Neural progenitor cell (in vitro differentiated cells): ENCODE data around the gene NFIA. TPM values are rescaled to one million over a fixed set of nuclear protein-coding genes. Genes with fewer than 3 reads are reported as not detected.

Experiments
- DNase-seq: peaks from one replicate; pipeline ENCODE4 v3.0.0-alpha.2; 2016; ENCODE audit warnings: low spot score
- H2AFZ ChIP-seq: fragments of 200-600 bp; sonication (generic); replicated peaks from 2 replicates; pipeline ENCODE4 v1.6.1; 2016; ENCODE audit warnings: antibody characterized with exemption
- H3F3A ChIP-seq: fragments of 200-600 bp; sonication (generic); 2 replicates; pipeline ENCODE4 v1.6.1; 2016; ENCODE audit warnings: antibody characterized with exemption, low read depth
- H3K27ac ChIP-seq: fragments of 200-600 bp; sonication (generic); 2 replicates; pipeline ENCODE4 v1.5.1; 2016; ENCODE audit warnings: mild to moderate bottlenecking
- H3K27me3 ChIP-seq: fragments of 200-600 bp; sonication (generic); 2 replicates; pipeline ENCODE4 v1.6.1; 2016; ENCODE audit warnings: mild to moderate bottlenecking, moderate library complexity
- H3K36me3 ChIP-seq: fragments of 200-600 bp; sonication (generic); 2 replicates; pipeline ENCODE4 v1.5.1; 2016
- H3K4me1 ChIP-seq: fragments of 200-600 bp; sonication (generic); 2 replicates; pipeline ENCODE4 v1.6.1; 2016; ENCODE audit warnings: mixed run types
- H3K4me2 ChIP-seq: fragments of 200-600 bp; sonication (generic); 2 replicates; pipeline ENCODE4 v1.6.1; 2016
- H3K4me3 ChIP-seq: fragments of 200-600 bp; sonication (generic); 2 replicates; pipeline ENCODE4 v1.5.1; 2016
- H3K79me2 ChIP-seq: fragments of 200-600 bp; sonication (generic); 2 replicates; pipeline ENCODE4 v1.6.1; 2016; ENCODE audit warnings: low read depth
- H3K9ac ChIP-seq: fragments of 200-600 bp; sonication (generic); 2 replicates; pipeline ENCODE4 v1.6.1; 2016
- H3K9me3 ChIP-seq: fragments of 200-600 bp; sonication (generic); 2 replicates; pipeline ENCODE4 v1.5.1; 2016; ENCODE audit warnings: low read depth
- H4K20me1 ChIP-seq: fragments of 200-600 bp; sonication (generic); 2 replicates; pipeline ENCODE4 v1.6.1; 2016; ENCODE audit warnings: low read depth
- H3K27ac Mint-ChIP-seq: 3 replicates; pipeline ENCODE4 v1.8.0; 2021; ENCODE audit warnings: mixed read lengths
- H3K27me3 Mint-ChIP-seq: 2 replicates; pipeline ENCODE4 v1.8.0; 2022; ENCODE audit warnings: low read depth, mild to moderate bottlenecking, inconsistent platforms, moderate library complexity, mixed read lengths; ENCODE audit not compliant: insufficient read depth
- H3K36me3 Mint-ChIP-seq: 3 replicates; pipeline ENCODE4 v1.8.0; 2021; ENCODE audit warnings: mixed read lengths
- H3K4me1 Mint-ChIP-seq: 3 replicates; pipeline ENCODE4 v1.8.0; 2021; ENCODE audit warnings: mixed read lengths
- H3K4me3 Mint-ChIP-seq: 3 replicates; pipeline ENCODE4 v1.8.0; 2021; ENCODE audit warnings: mild to moderate bottlenecking, moderate library complexity, mixed read lengths
- H3K9me3 Mint-ChIP-seq: 3 replicates; pipeline ENCODE4 v1.8.0; 2020; ENCODE audit warnings: mixed read lengths
- CTCF ChIP-seq: fragments of 200-600 bp; sonication (generic); IDR thresholded peaks from 2 replicates; pipeline ENCODE4 v1.5.1; 2017; ENCODE audit warnings: antibody characterized with exemption, mild to moderate bottlenecking
- EZH2 ChIP-seq: fragments of 200-600 bp; sonication (generic); IDR thresholded peaks from 2 replicates; pipeline ENCODE4 v1.6.1; 2017; ENCODE audit warnings: antibody characterized with exemption, mild to moderate bottlenecking, moderate library complexity
- EZH2phosphoT487 ChIP-seq: fragments of 200-600 bp; sonication (generic); IDR thresholded peaks from 2 replicates; pipeline ENCODE4 v1.6.1; 2017; ENCODE audit warnings: antibody characterized with exemption
- total RNA-seq: library from RNA; depleted of rRNA; stranded (reverse); fragments of >200 nt; gene quantifications from 2 replicates; pipeline ENCODE4 v1.2.3, GENCODE V29; 2015; ENCODE audit warnings: low replicate concordance

NFIA gene
- total RNA-seq, 1 donor from 2014 or later: 5.3 TPM

DNA sequence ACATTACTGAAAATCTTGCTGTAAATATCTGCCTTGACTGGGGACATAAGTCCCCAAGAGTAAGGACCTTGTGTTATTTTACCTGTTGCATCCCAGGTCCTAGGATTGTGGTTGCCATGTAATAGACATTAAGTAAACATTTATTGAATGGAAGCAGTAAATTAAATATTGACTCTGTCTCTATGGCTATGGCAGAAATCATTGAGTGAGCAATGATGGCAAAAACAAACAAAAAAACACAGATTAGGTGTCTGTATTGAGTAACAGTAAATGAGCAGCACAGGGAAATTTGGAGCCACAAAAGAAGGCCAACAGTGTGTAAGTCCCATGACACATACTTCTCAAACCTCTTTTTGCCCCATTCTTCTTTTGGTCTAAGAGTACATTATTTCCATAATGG, 240.4 kb downstream of the NFIA start:
- Histone ChIP-seq H3K9ac (no peak overlapping the region), H3K27me3 (no peaks in the 10 kb centered on the region), H3K4me1 (peaks cover 12% of the 10 kb centered on the region), H3K4me2 (no peak overlapping the region), H3K79me2 (no peaks in the 10 kb centered on the region), H3K36me3 (no peaks in the 10 kb centered on the region), H2AFZ (no peak overlapping the region), H3K9me3 (no peaks in the 10 kb centered on the region), H3K27ac (no peak overlapping the region), H3K4me3 (no peak overlapping the region), H3F3A (no peaks in the 10 kb centered on the region), H4K20me1 (no peaks in the 10 kb centered on the region)
- TF ChIP-seq CTCF: no peak
- TF ChIP-seq EZH2: no peak
- no peak for TF ChIP-seq EZH2phosphoT487
- H3K4me1 Mint-ChIP-seq: peaks cover 48% of the 10 kb centered on the region
- H3K27me3 Mint-ChIP-seq: peaks cover 2% of the 10 kb centered on the region
- peaks cover 8% of the 10 kb centered on the region for H3K36me3 Mint-ChIP-seq
- no peak for DNase-seq
- H3K27ac Mint-ChIP-seq: no peak overlapping the region
- no peak overlapping the region for H3K4me3 Mint-ChIP-seq
- H3K9me3 Mint-ChIP-seq: no peaks in the 10 kb centered on the region

DNA sequence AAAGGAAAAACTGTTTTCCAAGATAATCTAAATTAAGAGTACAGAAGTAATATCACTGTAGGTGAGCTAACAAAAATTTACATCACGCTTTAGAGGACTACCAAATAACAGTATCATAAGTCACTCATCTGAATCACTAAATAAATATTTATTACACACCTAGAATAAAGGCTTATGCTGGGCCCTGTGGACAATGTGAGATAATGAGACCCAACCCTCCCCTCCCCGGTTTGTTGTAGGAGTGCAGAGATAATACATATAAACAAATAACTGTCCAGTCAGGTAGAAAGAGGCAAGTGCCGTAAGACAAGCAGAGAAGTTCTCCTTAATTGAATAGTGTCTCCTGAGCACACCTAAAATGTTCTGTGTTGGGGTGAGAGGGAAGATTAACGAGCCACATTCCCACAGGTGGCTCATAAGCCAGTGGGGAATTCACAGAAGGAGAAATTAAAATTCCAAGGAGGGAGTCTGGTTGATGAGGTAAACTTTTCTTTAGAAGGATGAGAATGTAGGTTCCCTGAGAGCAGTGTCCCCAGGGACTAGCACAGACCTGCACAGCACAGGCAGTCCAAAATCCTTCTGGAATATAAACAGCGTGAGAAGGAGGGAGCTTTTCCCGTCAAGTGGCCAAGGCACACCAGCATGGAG, 241.4 kb downstream of the NFIA start:
- no peak for DNase-seq
- peaks cover 2% of the 10 kb centered on the region for H3K27me3 Mint-ChIP-seq
- H3K9me3 ChIP-seq: no peaks in the 10 kb centered on the region
- no peak for TF ChIP-seq CTCF
- no peak for TF ChIP-seq EZH2
- no peak for TF ChIP-seq EZH2phosphoT487
- H3K4me1 Mint-ChIP-seq: peaks cover 41% of the 10 kb centered on the region
- H3K4me3 ChIP-seq: no peak overlapping the region
- no peak overlapping the region for H3K9ac ChIP-seq
- no peaks in the 10 kb centered on the region for H3K79me2 ChIP-seq
- no peak overlapping the region for H3K4me2 ChIP-seq
- no peak overlapping the region for H2AFZ ChIP-seq
- no peaks in the 10 kb centered on the region for H3K27me3 ChIP-seq
- H3K9me3 Mint-ChIP-seq: peaks cover 3% of the 10 kb centered on the region
- peaks cover 12% of the 10 kb centered on the region for H3K4me1 ChIP-seq
- H3K36me3 Mint-ChIP-seq: peaks cover 9% of the 10 kb centered on the region
- H4K20me1 ChIP-seq: no peaks in the 10 kb centered on the region
- H3F3A ChIP-seq: no peaks in the 10 kb centered on the region
- H3K27ac Mint-ChIP-seq: no peak overlapping the region
- no peak overlapping the region for H3K27ac ChIP-seq
- no peaks in the 10 kb centered on the region for H3K36me3 ChIP-seq
- H3K4me3 Mint-ChIP-seq: no peak overlapping the region

- H4K20me1 ChIP-seq: no peaks in the 10 kb centered on the region
Observed at GRCh38 chr1:61326713-61327112, 244.4 kb downstream of the NFIA start.

More at GRCh38 chr1:61326713-61327112, 244.4 kb downstream of the NFIA start:
- Mint-ChIP-seq H3K4me3 (no peak overlapping the region), H3K27me3 (peaks cover 2% of the 10 kb centered on the region), H3K36me3 (peaks cover 9% of the 10 kb centered on the region), H3K9me3 (peaks cover 3% of the 10 kb centered on the region), H3K4me1 (peaks cover 17% of the 10 kb centered on the region), H3K27ac (no peak overlapping the region)
- Histone ChIP-seq H3K79me2 (no peaks in the 10 kb centered on the region), H3K4me3 (no peak overlapping the region), H3K36me3 (no peaks in the 10 kb centered on the region), H3K9ac (no peak overlapping the region), H2AFZ (no peak overlapping the region), H3F3A (no peaks in the 10 kb centered on the region), H3K27me3 (no peaks in the 10 kb centered on the region), H3K4me2 (no peak overlapping the region), H3K27ac (no peak overlapping the region), H3K9me3 (no peaks in the 10 kb centered on the region), H3K4me1 (no peaks in the 10 kb centered on the region)
- no peak for DNase-seq
- TF ChIP-seq EZH2 (no peak), EZH2phosphoT487 (no peak), CTCF (no peak)
